IMR-90 (cell line): Measurements from ENCODE around the gene PEX16. TPM values are rescaled to one million over a fixed set of nuclear protein-coding genes. Genes with fewer than 3 reads are reported as not detected.

ENCODE experiments used
- ATAC-seq: fragments of 200-7000 bp; cut with Tn5 transposase; 2 replicates; pipeline ENCODE4 v1.9.1; 2020; ENCODE audit warnings: low read depth, mild to moderate bottlenecking, moderate library complexity
- BruUV-seq: library from RNA; stranded (reverse); fragments of 400-500 nt; replicated peaks from 2 replicates; lab custom pipeline; 2021; lab: Mats Ljungman, UMichigan
- CTCF ChIA-PET: fragments of 300-600 bp; formaldehyde crosslinking; extraction: SDS; loops from one replicate; lab custom pipeline; 2021; ENCODE audit warnings: antibody characterized with exemption; lab: Yijun Ruan, JAX
- POLR2A ChIA-PET: fragments of 300-600 bp; sonication (Branson Sonifier 250); formaldehyde crosslinking; loops from one replicate; lab custom pipeline; 2022; ENCODE audit warnings: antibody characterized with exemption; ENCODE audit not compliant: unreplicated experiment; lab: Charles Lee
- DNase-seq: peaks from one replicate; pipeline ENCODE4 v3.0.0; 2013
- H2AFZ ChIP-seq: replicated peaks from 2 replicates; pipeline ENCODE3; 2013; ENCODE audit warnings: low read length, mild to moderate bottlenecking; ENCODE audit not compliant: poor library complexity
- H2AK5ac ChIP-seq: 2 replicates; pipeline ENCODE4 v1.6.1; 2013; ENCODE audit warnings: low read depth, low read length, inconsistent platforms
- H2AK9ac ChIP-seq: replicated peaks from 2 replicates; pipeline ENCODE3; 2013; ENCODE audit warnings: mild to moderate bottlenecking, low read depth, low read length, moderate library complexity; ENCODE audit not compliant: poor library complexity
- H2BK120ac ChIP-seq: 2 replicates; pipeline ENCODE4 v1.6.1; 2013; ENCODE audit warnings: low read depth, low read length, inconsistent platforms
- H2BK15ac ChIP-seq: 3 replicates; pipeline ENCODE4 v1.6.1; 2013; ENCODE audit warnings: low read depth, low read length, inconsistent platforms
- H2BK20ac ChIP-seq: 2 replicates; pipeline ENCODE4 v1.6.1; 2013; ENCODE audit warnings: low read depth, mild to moderate bottlenecking, inconsistent platforms, low read length, moderate library complexity
- H2BK5ac ChIP-seq: 2 replicates; pipeline ENCODE4 v1.6.1; 2013; ENCODE audit warnings: mild to moderate bottlenecking, low read depth, low read length, inconsistent platforms; ENCODE audit not compliant: poor library complexity, severe bottlenecking
- H3K14ac ChIP-seq: replicated peaks from 2 replicates; pipeline ENCODE4 v1.6.1; 2013; ENCODE audit warnings: low read depth, low read length, inconsistent platforms
- H3K18ac ChIP-seq: 2 replicates; pipeline ENCODE4 v1.6.1; 2013; ENCODE audit warnings: low read depth, low read length, control low read depth
- H3K23ac ChIP-seq: 2 replicates; pipeline ENCODE4 v1.6.1; 2013; ENCODE audit warnings: low read depth, low read length, inconsistent platforms
- H3K27ac ChIP-seq: 2 replicates; pipeline ENCODE4 v1.5.1; 2013; ENCODE audit warnings: mild to moderate bottlenecking, control low read depth, low read length; ENCODE audit not compliant: insufficient read depth
- H3K27me3 ChIP-seq: 2 replicates; pipeline ENCODE4 v1.6.1; 2013; ENCODE audit warnings: low read length; ENCODE audit not compliant: control insufficient read depth, insufficient read depth
- H3K36me3 ChIP-seq: 2 replicates; pipeline ENCODE4 v1.6.1; 2013; ENCODE audit warnings: low read length, mixed read lengths; ENCODE audit not compliant: control insufficient read depth, insufficient read depth
- H3K4ac ChIP-seq: 2 replicates; pipeline ENCODE4 v1.6.1; 2013; ENCODE audit warnings: low read depth, low read length, inconsistent platforms
- H3K4me1 ChIP-seq: 2 replicates; pipeline ENCODE4 v1.6.1; 2013; ENCODE audit warnings: low read length, mixed read lengths; ENCODE audit not compliant: control insufficient read depth, insufficient read depth
- H3K4me2 ChIP-seq: 2 replicates; pipeline ENCODE4 v1.6.1; 2013; ENCODE audit warnings: low read depth, mild to moderate bottlenecking, control low read depth, low read length, moderate library complexity
- H3K4me3 ChIP-seq: 2 replicates; pipeline ENCODE4 v1.5.1; 2013; ENCODE audit warnings: low read depth, mild to moderate bottlenecking, control low read depth, low read length, moderate library complexity; ENCODE audit not compliant: insufficient read depth
- H3K56ac ChIP-seq: 2 replicates; pipeline ENCODE4 v1.6.1; 2013; ENCODE audit warnings: low read length, inconsistent platforms; ENCODE audit not compliant: insufficient read depth; ENCODE audit errors: extremely low read depth
- H3K79me1 ChIP-seq, 2 experiments: 2 replicates each; pipeline ENCODE4 v1.6.1; 2013; ENCODE audit warnings: low read length in 2 of 2, inconsistent platforms in 1 of 2, low read depth in 1 of 2
- H3K9ac ChIP-seq: 2 replicates; pipeline ENCODE4 v1.6.1; 2013; ENCODE audit warnings: low read depth, low read length, control low read depth
- H3K9me1 ChIP-seq: 2 replicates; pipeline ENCODE4 v1.6.1; 2013; ENCODE audit warnings: low read length, inconsistent platforms; ENCODE audit not compliant: insufficient read depth
- H3K9me3 ChIP-seq: 2 replicates; pipeline ENCODE4 v1.6.1; 2013; ENCODE audit warnings: low read length; ENCODE audit not compliant: control insufficient read depth, insufficient read depth
- H4K20me1 ChIP-seq: 2 replicates; pipeline ENCODE4 v1.6.1; 2013; ENCODE audit warnings: low read length, inconsistent platforms; ENCODE audit not compliant: insufficient read depth
- H4K5ac ChIP-seq: 2 replicates; pipeline ENCODE4 v1.6.1; 2013; ENCODE audit warnings: mild to moderate bottlenecking, low read depth, low read length, control low read depth
- H4K8ac ChIP-seq, 2 experiments: 2 replicates each; pipeline ENCODE4 v1.6.1; 2013; ENCODE audit warnings: low read depth in 2 of 2, low read length in 2 of 2, control low read depth in 1 of 2, inconsistent platforms in 1 of 2
- H4K91ac ChIP-seq: 2 replicates; pipeline ENCODE4 v1.6.1; 2013; ENCODE audit warnings: low read depth, low read length, inconsistent platforms; ENCODE audit not compliant: insufficient read depth
- BHLHE40 ChIP-seq: fragments of 150-350 bp; IDR thresholded peaks from 2 replicates; pipeline ENCODE4 v1.6.1; 2016; ENCODE audit warnings: mild to moderate bottlenecking, low read depth, low read length
- CEBPB ChIP-seq: IDR thresholded peaks from 2 replicates; pipeline ENCODE4 v1.6.1; 2012; ENCODE audit warnings: low read depth, low read length, improper control_type of control experiment
- CTCF ChIP-seq: conservative IDR thresholded peaks from 2 replicates; pipeline ENCODE4 v1.5.1; 2012; ENCODE audit warnings: mild to moderate bottlenecking, low read depth, low read length, improper control_type of control experiment
- ELK1 ChIP-seq: fragments of 150-350 bp; IDR thresholded peaks from 2 replicates; pipeline ENCODE4 v1.6.1; 2016; ENCODE audit warnings: low read depth, mild to moderate bottlenecking, low read length, moderate library complexity, borderline replicate concordance
- FOS ChIP-seq: fragments of 150-350 bp; IDR thresholded peaks from 2 replicates; pipeline ENCODE4 v1.6.1; 2016; ENCODE audit warnings: low read depth, low read length
- NFE2L2 ChIP-seq: fragments of 150-350 bp; IDR thresholded peaks from 2 replicates; pipeline ENCODE4 v1.6.1; 2016; ENCODE audit warnings: low read depth, mild to moderate bottlenecking, low read length
- RAD21 ChIP-seq: IDR thresholded peaks from 2 replicates; pipeline ENCODE4 v1.6.1; 2012; ENCODE audit warnings: low read length, improper control_type of control experiment
- RFX5 ChIP-seq: IDR thresholded peaks from 2 replicates; pipeline ENCODE4 v1.8.0; 2012; ENCODE audit warnings: low read depth, mild to moderate bottlenecking, low read length, moderate library complexity
- SMC3 ChIP-seq: fragments of 150-350 bp; IDR thresholded peaks from 2 replicates; pipeline ENCODE4 v1.6.1; 2016; ENCODE audit warnings: low read depth, mild to moderate bottlenecking, antibody characterized with exemption, low read length, moderate library complexity
- WGBS, 2 experiments: methylation state at CpG; one replicate each; pipeline versions ENCODE4 v1.1.5 to v1.1.7; 2013; ENCODE audit warnings: missing lambda C conversion rate in 2 of 2; ENCODE audit not compliant: insufficient read length in 1 of 2; ENCODE audit errors: extremely low coverage in 2 of 2; 5-methylcytosine and 5-hydroxymethylcytosine counted together
- dilution Hi-C: fragments of 300-500 bp; cut with HindIII; formaldehyde crosslinking; loops from one replicate; pipeline ENCODE4 v1.14.3; 2018; ENCODE audit warnings: low sequenced_read_pairs; ENCODE audit not compliant: unreplicated experiment
- in situ Hi-C: fragments of 300-500 bp; cut with MboI; formaldehyde crosslinking; loops from 3 replicates; pipeline ENCODE4 v1.14.3; 2019; ENCODE audit warnings: low sequenced_read_pairs, inconsistent platforms, mixed read lengths
- intact Hi-C: fragments of 100-400 bp; cut with micrococcal nuclease; formaldehyde crosslinking; loops from 2 replicates; pipeline ENCODE4 v1.10.0; 2022
- polyA plus RNA-seq, 3 experiments: library from polyadenylated mRNA; depleted of rRNA; stranded (reverse); fragments of >200 nt; gene quantifications; 2 replicates each; pipeline ENCODE4 v1.2.3, GENCODE V29; 2012; ENCODE audit warnings: low replicate concordance in 1 of 3
- total RNA-seq: library from RNA; depleted of rRNA; stranded (reverse); fragments of >200 nt; gene quantifications from 2 replicates; pipeline ENCODE4 v1.2.3, GENCODE V29; 2012

PEX16 gene
- total and polyA plus RNA-seq, 2 of the 4 experiments (the other 2 are of a cell fraction) = 17.9 to 23.3 TPM

- H3K4me3 ChIP-seq = no peak overlapping the region
- H3K36me3 ChIP-seq = peaks cover 48% of the 10 kb centered on the region
- H3K4me2 ChIP-seq = no peak overlapping the region
- 0 out of 2 replicates have a peak, but pooled peaks cover 2% of the 10 kb centered on the region for H3K9me1 ChIP-seq
- TF ChIP-seq NFE2L2 (no peak), RAD21 (no peak), FOS (no peak), RFX5 (no peak), CTCF (no peak), BHLHE40 (no peak), CEBPB (no peak), ELK1 (no peak), SMC3 (no peak)
- no peak overlapping the region for H4K91ac ChIP-seq
- no peaks in the 10 kb centered on the region for H3K9me3 ChIP-seq
- no TSS peak for BruUV-seq
- no peak overlapping the region for H4K5ac ChIP-seq
- H3K18ac ChIP-seq = no peak overlapping the region
- H3K23ac ChIP-seq = no peak overlapping the region
- H2BK20ac ChIP-seq = no peak overlapping the region
- H2AK9ac ChIP-seq = no peak overlapping the region
- H3K27ac ChIP-seq = no peak overlapping the region
- H3K14ac ChIP-seq = no peak overlapping the region
- no peak overlapping the region for H3K56ac ChIP-seq
- in situ Hi-C loops (no loop called here), dilution Hi-C loops (no loop called here), intact Hi-C loops (no loop called here)
- no peak overlapping the region for H3K4ac ChIP-seq
- H3K9ac ChIP-seq = no peak overlapping the region
- DNase-seq (no peak), ATAC-seq (no peak)
- H3K27me3 ChIP-seq = no peaks in the 10 kb centered on the region
- no CpG with 5 or more reads among the region's 1 CpG for WGBS, 2 experiments
- CTCF ChIA-PET = interaction anchor here (1.5 kb wide), 1 partner anchor 15 kb away, joined by 4 read pairs; no protein-coding TSS in a partner anchor
- H2AK5ac ChIP-seq = no peak overlapping the region
- no peaks in the 10 kb centered on the region for H3K4me1 ChIP-seq
- no peaks in the 10 kb centered on the region for H3K79me1 ChIP-seq
- no peak overlapping the region for H2AFZ ChIP-seq
- no peak overlapping the region for H2BK120ac ChIP-seq
- POLR2A ChIA-PET = interaction anchor here (0.5 kb wide), 1 partner anchor 21 kb away, joined by 3 read pairs; no protein-coding TSS in a partner anchor
- no peaks in the 10 kb centered on the region for H4K20me1 ChIP-seq
- no peak overlapping the region for H2BK15ac ChIP-seq
- H4K8ac ChIP-seq = no peak overlapping the region
- no peak overlapping the region for H2BK5ac ChIP-seq
Observed at GRCh38 chr11:45949992-45950407, 32.3 kb upstream of the PEX16 start.
